ENCODE measurements around the gene TRAF7. TPM values are rescaled to one million over a fixed set of nuclear protein-coding genes. Genes with fewer than 3 reads are reported as not detected.
A peak's percentile ranks its signal among the peaks of the same experiment; 100 is the strongest.
"Not testable (repeated sequence)": the region's sequence is repeated elsewhere in the genome, so short reads cannot be mapped to it uniquely, and the experiment has no call there.

TRAF7 gene
- total RNA-seq, 1 experiment from 2014 or later, result 199 TPM

DNA sequence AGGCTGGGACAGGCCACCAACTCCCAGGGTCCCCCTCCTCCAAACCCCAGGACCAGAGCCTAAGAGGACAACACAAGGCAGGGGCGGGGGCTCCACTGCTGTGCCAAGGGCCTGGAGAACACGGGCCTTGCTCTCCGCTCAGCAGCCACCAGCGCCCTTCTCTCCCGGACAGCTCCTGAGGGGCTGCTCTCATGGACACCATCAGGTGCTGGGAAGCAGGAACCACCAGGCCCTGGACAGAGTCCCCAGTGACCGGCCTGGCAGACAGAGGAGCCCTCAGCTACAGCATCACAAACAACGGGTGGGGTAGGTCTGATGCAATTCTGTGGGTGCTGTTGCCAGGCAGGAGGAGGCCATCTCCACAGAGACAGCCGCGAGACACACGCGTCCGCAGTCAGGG lies 21.8 kb upstream of the TRAF7 start:
- H2AFZ ChIP-seq; POLR2A ChIA-PET (ENCODE audit: unreplicated experiment); H3K4me1 ChIP-seq (replicated peaks; ENCODE audit: insufficient read depth); H3K9me3 ChIP-seq (ENCODE audit: insufficient read depth, low read depth); H3K27ac ChIP-seq; intact Hi-C loops (cut with micrococcal nuclease; ENCODE audit: unreplicated experiment); H3K9me2 ChIP-seq (ENCODE audit: insufficient read depth); H3K4me2 ChIP-seq; H4K20me1 ChIP-seq (ENCODE audit: insufficient read depth); H3F3A ChIP-seq (ENCODE audit: insufficient read depth, low read depth); H3K36me3 ChIP-seq (ENCODE audit: low read depth); H3K79me2 ChIP-seq (ENCODE audit: low read depth); H3K4me3 ChIP-seq; DNase-seq; H3K27me3 ChIP-seq (ENCODE audit: insufficient read depth, low read depth); CTCF ChIA-PET: not testable (repeated sequence)
- TSS peak; percentile 31 for BruUV-seq (replicated peaks)

DNA sequence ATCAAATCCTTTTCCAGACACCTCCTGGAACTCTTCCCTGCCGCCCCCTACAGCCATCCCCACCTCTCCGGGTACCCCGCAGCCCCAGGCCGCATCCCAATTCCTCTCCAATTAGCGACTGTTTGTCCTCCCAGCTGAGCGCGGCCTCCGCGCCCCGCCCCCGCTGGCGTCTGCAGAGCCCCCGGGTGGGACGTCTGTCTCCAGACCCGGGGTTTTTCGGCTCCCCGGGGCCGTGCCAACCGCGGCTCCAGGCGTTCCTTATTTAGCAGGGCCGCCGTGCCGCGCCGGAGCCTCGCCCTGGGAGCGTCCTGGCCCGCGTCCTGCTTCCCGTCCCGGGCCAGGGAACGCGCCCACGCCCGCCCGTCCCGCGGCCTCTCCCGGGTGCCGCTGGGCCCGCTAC lies 20.5 kb upstream of the TRAF7 start:
- H3K9me2 ChIP-seq (ENCODE audit: insufficient read depth); POLR2A ChIA-PET (ENCODE audit: unreplicated experiment); BruUV-seq (replicated peaks); H3K9me3 ChIP-seq (ENCODE audit: insufficient read depth, low read depth); H3F3A ChIP-seq (ENCODE audit: insufficient read depth, low read depth); H4K20me1 ChIP-seq (ENCODE audit: insufficient read depth); H3K27ac ChIP-seq; H2AFZ ChIP-seq; H3K36me3 ChIP-seq (ENCODE audit: low read depth); DNase-seq; CTCF ChIA-PET; H3K4me1 ChIP-seq (replicated peaks; ENCODE audit: insufficient read depth); H3K27me3 ChIP-seq (ENCODE audit: insufficient read depth, low read depth); intact Hi-C loops (cut with micrococcal nuclease; ENCODE audit: unreplicated experiment); H3K79me2 ChIP-seq (ENCODE audit: low read depth): not testable (repeated sequence)
- H3K4me3 ChIP-seq, result peak overlapping the region; percentile 61; the same call in 1 of the 2 replicates
- peak overlapping the region; percentile 61 for H3K4me2 ChIP-seq

DNA sequence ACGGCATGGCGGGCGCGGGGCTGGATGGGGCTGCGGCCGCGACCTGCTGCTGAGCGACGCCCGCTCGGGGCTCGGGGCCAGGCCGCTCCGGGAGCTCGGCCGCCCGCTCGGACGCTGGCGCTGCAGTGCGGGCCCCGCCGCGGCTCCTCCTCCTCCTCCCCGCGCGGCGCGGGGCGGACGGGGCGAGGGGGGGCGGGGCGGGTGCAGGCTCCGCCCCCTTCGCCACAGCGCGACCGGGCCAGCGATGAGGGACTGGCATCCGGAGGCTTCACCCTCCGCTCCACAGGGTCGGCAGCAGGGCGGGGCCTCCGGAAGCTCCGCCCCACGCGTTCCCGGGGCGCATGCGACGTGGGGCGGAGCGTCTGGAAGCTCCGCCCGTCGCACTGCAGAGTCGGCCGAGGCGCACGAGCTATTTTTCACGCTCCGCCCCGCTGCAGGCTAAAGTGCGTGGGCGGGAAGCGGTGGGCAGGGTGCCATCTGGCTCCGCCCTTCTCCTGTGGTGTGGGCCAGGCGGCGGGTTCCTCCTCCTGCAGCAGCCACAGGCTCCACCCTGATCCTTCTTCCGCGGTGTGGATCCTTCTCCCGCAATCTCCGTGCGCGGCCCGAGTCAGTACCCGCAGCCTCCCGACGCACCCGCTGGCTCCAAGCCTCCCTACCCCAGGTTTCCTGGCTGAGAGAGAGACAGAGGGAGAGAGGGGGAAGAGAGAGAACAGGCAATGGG lies 19.7 kb upstream of the TRAF7 start, which contains the start of gene PKD1:
Gene PKD1, minus strand, starts transcription at position 129 of the 721 bp plus-strand sequence. CDS start 209 bp downstream, outside the sequence.
- H3K79me2 ChIP-seq (ENCODE audit: low read depth); BruUV-seq (replicated peaks); H3K9me2 ChIP-seq (ENCODE audit: insufficient read depth); intact Hi-C loops (cut with micrococcal nuclease; ENCODE audit: unreplicated experiment); H4K20me1 ChIP-seq (ENCODE audit: insufficient read depth); H3K27me3 ChIP-seq (ENCODE audit: insufficient read depth, low read depth); H2AFZ ChIP-seq; H3F3A ChIP-seq (ENCODE audit: insufficient read depth, low read depth); H3K36me3 ChIP-seq (ENCODE audit: low read depth); H3K4me1 ChIP-seq (replicated peaks; ENCODE audit: insufficient read depth); H3K9me3 ChIP-seq (ENCODE audit: insufficient read depth, low read depth); H3K27ac ChIP-seq: not testable (repeated sequence)
- H3K4me3 ChIP-seq, result peak within 1 kb of the TSS; percentile 61; the same call in 1 of the 2 replicates
- ChIA-PET CTCF (interaction anchor here (0.7 to 1.2 kb wide), 2 partner anchors 10 to 115 kb away, joined by 3 to 4 read pairs; partner anchors contain the start of gene ECI1), POLR2A (ENCODE audit: unreplicated experiment) (interaction anchor here (0.6 kb wide), 1 partner anchor 19 kb away, joined by 11 read pairs; the partner anchor contains the start of gene TRAF7)
- H3K4me2 ChIP-seq, result peak within 1 kb of the TSS; percentile 67
- DNase-seq, result peak; percentile 72 to 99

DNA sequence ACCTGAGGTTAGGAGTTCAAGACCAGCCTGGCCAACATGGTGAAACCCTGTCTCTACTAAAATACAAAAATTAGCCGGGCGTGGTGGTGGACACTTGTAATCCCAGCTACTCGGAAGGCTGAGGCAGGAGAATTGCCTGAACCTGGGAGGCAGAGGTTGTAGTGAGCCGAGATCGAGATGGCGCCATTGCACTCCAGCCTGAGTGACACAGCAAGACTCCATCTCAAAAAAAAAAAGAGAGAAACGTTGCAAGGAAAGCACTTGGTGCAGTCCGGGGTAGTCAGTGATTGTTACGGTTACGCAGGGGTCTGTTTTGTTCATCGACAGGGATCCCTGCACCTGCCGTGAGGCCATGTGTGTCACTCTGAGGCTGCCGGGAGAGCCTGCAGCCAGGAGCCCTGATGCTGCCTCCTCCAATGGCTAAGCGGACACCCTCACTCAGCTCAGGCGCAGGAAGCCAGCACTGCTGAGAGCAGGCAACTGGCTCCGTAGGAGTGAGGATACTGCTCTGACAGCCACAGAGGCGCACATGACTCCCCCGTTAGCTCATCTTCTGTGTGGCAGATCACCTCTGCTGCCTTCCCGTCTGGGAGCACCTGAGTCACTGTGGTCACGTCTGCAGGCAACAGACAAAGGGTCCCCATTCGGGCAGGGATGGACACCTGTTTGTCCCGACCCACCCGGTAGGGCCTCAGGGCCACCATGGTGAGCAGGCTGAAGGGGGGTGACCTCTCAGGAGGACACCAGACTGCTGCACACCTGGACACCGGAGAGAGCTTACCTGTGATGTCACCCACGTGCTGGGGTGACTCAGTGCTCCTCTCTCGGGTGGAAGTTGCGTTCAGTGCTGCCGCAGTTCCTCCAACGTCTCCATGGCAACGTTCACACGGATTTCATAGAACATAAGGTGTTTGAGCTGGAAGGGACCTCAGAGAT lies 12.4 kb upstream of the TRAF7 start:
- Histone ChIP-seq H2AFZ (no peak overlapping the region), H3K9me2 (ENCODE audit: insufficient read depth) (no peaks in the 10 kb centered on the region), H3K4me1 (replicated peaks; ENCODE audit: insufficient read depth) (peaks cover 13% of the 10 kb centered on the region), H3K79me2 (ENCODE audit: low read depth) (no peaks in the 10 kb centered on the region), H3K9me3 (ENCODE audit: insufficient read depth, low read depth) (no peaks in the 10 kb centered on the region), H3K4me3 (no peak overlapping the region), H3K4me2 (no peak overlapping the region), H3K27me3 (ENCODE audit: insufficient read depth, low read depth) (no peaks in the 10 kb centered on the region), H3K36me3 (ENCODE audit: low read depth) (no peaks in the 10 kb centered on the region), H3F3A (ENCODE audit: insufficient read depth, low read depth) (peaks cover 18% of the 10 kb centered on the region), H3K27ac (no peak overlapping the region), H4K20me1 (ENCODE audit: insufficient read depth) (no peaks in the 10 kb centered on the region)
- ChIA-PET CTCF (interaction anchor here (0.7 kb wide), 1 partner anchor 85 kb away, joined by 8 read pairs; no protein-coding TSS in a partner anchor), POLR2A (ENCODE audit: unreplicated experiment) (interaction anchor here (0.7 kb wide), 2 partner anchors 79 to 454 kb away, joined by 6 to 11 read pairs; no protein-coding TSS in a partner anchor)
- intact Hi-C loops (cut with micrococcal nuclease; ENCODE audit: unreplicated experiment), result loop anchor here (5.0 to 10.0 kb wide), 2 partner anchors 161 to 278 kb away; partner anchors contain the start of genes GFER and NOXO1
- DNase-seq, result peak in 1 of 2 experiments; percentile 51
- BruUV-seq (replicated peaks), result no TSS peak
- TF ChIP-seq, protein P1, sequence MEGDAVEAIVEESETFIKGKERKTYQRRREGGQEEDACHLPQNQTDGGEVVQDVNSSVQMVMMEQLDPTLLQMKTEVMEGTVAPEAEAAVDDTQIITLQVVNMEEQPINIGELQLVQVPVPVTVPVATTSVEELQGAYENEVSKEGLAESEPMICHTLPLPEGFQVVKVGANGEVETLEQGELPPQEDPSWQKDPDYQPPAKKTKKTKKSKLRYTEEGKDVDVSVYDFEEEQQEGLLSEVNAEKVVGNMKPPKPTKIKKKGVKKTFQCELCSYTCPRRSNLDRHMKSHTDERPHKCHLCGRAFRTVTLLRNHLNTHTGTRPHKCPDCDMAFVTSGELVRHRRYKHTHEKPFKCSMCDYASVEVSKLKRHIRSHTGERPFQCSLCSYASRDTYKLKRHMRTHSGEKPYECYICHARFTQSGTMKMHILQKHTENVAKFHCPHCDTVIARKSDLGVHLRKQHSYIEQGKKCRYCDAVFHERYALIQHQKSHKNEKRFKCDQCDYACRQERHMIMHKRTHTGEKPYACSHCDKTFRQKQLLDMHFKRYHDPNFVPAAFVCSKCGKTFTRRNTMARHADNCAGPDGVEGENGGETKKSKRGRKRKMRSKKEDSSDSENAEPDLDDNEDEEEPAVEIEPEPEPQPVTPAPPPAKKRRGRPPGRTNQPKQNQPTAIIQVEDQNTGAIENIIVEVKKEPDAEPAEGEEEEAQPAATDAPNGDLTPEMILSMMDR (conservative IDR thresholded peaks at IDR 0.05), result no peak
- TF ChIP-seq EZH2 (IDR thresholded peaks at IDR 0.05; ENCODE audit: low read depth), result no peak

All from PC-9 (cell line).